Neural progenitor cell (in vitro differentiated cells): ENCODE results near the gene EXOC7. TPM values are rescaled to one million over a fixed set of nuclear protein-coding genes. Genes with fewer than 3 reads are reported as not detected.

Experiments
- DNase-seq: peaks from one replicate; pipeline ENCODE4 v3.0.0-alpha.2; 2016; ENCODE audit warnings: low spot score
- H2AFZ ChIP-seq: fragments of 200-600 bp; sonication (generic); replicated peaks from 2 replicates; pipeline ENCODE4 v1.6.1; 2016; ENCODE audit warnings: antibody characterized with exemption
- H3F3A ChIP-seq: fragments of 200-600 bp; sonication (generic); 2 replicates; pipeline ENCODE4 v1.6.1; 2016; ENCODE audit warnings: antibody characterized with exemption, low read depth
- H3K27ac ChIP-seq: fragments of 200-600 bp; sonication (generic); 2 replicates; pipeline ENCODE4 v1.5.1; 2016; ENCODE audit warnings: mild to moderate bottlenecking
- H3K27me3 ChIP-seq: fragments of 200-600 bp; sonication (generic); 2 replicates; pipeline ENCODE4 v1.6.1; 2016; ENCODE audit warnings: mild to moderate bottlenecking, moderate library complexity
- H3K36me3 ChIP-seq: fragments of 200-600 bp; sonication (generic); 2 replicates; pipeline ENCODE4 v1.5.1; 2016
- H3K4me1 ChIP-seq: fragments of 200-600 bp; sonication (generic); 2 replicates; pipeline ENCODE4 v1.6.1; 2016; ENCODE audit warnings: mixed run types
- H3K4me2 ChIP-seq: fragments of 200-600 bp; sonication (generic); 2 replicates; pipeline ENCODE4 v1.6.1; 2016
- H3K4me3 ChIP-seq: fragments of 200-600 bp; sonication (generic); 2 replicates; pipeline ENCODE4 v1.5.1; 2016
- H3K79me2 ChIP-seq: fragments of 200-600 bp; sonication (generic); 2 replicates; pipeline ENCODE4 v1.6.1; 2016; ENCODE audit warnings: low read depth
- H3K9ac ChIP-seq: fragments of 200-600 bp; sonication (generic); 2 replicates; pipeline ENCODE4 v1.6.1; 2016
- H3K9me3 ChIP-seq: fragments of 200-600 bp; sonication (generic); 2 replicates; pipeline ENCODE4 v1.5.1; 2016; ENCODE audit warnings: low read depth
- H4K20me1 ChIP-seq: fragments of 200-600 bp; sonication (generic); 2 replicates; pipeline ENCODE4 v1.6.1; 2016; ENCODE audit warnings: low read depth
- H3K27ac Mint-ChIP-seq: 3 replicates; pipeline ENCODE4 v1.8.0; 2021; ENCODE audit warnings: mixed read lengths
- H3K27me3 Mint-ChIP-seq: 2 replicates; pipeline ENCODE4 v1.8.0; 2022; ENCODE audit warnings: low read depth, mild to moderate bottlenecking, inconsistent platforms, moderate library complexity, mixed read lengths; ENCODE audit not compliant: insufficient read depth
- H3K36me3 Mint-ChIP-seq: 3 replicates; pipeline ENCODE4 v1.8.0; 2021; ENCODE audit warnings: mixed read lengths
- H3K4me1 Mint-ChIP-seq: 3 replicates; pipeline ENCODE4 v1.8.0; 2021; ENCODE audit warnings: mixed read lengths
- H3K4me3 Mint-ChIP-seq: 3 replicates; pipeline ENCODE4 v1.8.0; 2021; ENCODE audit warnings: mild to moderate bottlenecking, moderate library complexity, mixed read lengths
- H3K9me3 Mint-ChIP-seq: 3 replicates; pipeline ENCODE4 v1.8.0; 2020; ENCODE audit warnings: mixed read lengths
- CTCF ChIP-seq: fragments of 200-600 bp; sonication (generic); IDR thresholded peaks from 2 replicates; pipeline ENCODE4 v1.5.1; 2017; ENCODE audit warnings: antibody characterized with exemption, mild to moderate bottlenecking
- EZH2 ChIP-seq: fragments of 200-600 bp; sonication (generic); IDR thresholded peaks from 2 replicates; pipeline ENCODE4 v1.6.1; 2017; ENCODE audit warnings: antibody characterized with exemption, mild to moderate bottlenecking, moderate library complexity
- EZH2phosphoT487 ChIP-seq: fragments of 200-600 bp; sonication (generic); IDR thresholded peaks from 2 replicates; pipeline ENCODE4 v1.6.1; 2017; ENCODE audit warnings: antibody characterized with exemption
- total RNA-seq: library from RNA; depleted of rRNA; stranded (reverse); fragments of >200 nt; gene quantifications from 2 replicates; pipeline ENCODE4 v1.2.3, GENCODE V29; 2015; ENCODE audit warnings: low replicate concordance

Gene EXOC7
- total RNA-seq, 1 donor from 2014 or later = 64.3 TPM

GRCh38 chr17:76148015-76148326, 44.4 kb upstream of the EXOC7 start:
- H3K4me1 ChIP-seq = peaks cover 3% of the 10 kb centered on the region
- Mint-ChIP-seq H3K4me3 (no peak overlapping the region), H3K27ac (no peak overlapping the region), H3K4me1 (peaks cover 25% of the 10 kb centered on the region), H3K9me3 (no peaks in the 10 kb centered on the region), H3K36me3 (peaks cover 7% of the 10 kb centered on the region), H3K27me3 (peaks cover 7% of the 10 kb centered on the region)
- H3K9me3 ChIP-seq = no peaks in the 10 kb centered on the region
- H2AFZ ChIP-seq = no peak overlapping the region
- H4K20me1 ChIP-seq = no peaks in the 10 kb centered on the region
- H3K4me2 ChIP-seq = no peak overlapping the region
- TF ChIP-seq EZH2phosphoT487 = no peak
- no peak for TF ChIP-seq CTCF
- TF ChIP-seq EZH2 = no peak
- no peak overlapping the region for H3K4me3 ChIP-seq
- H3F3A ChIP-seq = no peaks in the 10 kb centered on the region
- H3K27ac ChIP-seq = no peak overlapping the region
- no peaks in the 10 kb centered on the region for H3K79me2 ChIP-seq
- peaks cover 10% of the 10 kb centered on the region for H3K27me3 ChIP-seq
- H3K36me3 ChIP-seq = no peaks in the 10 kb centered on the region
- H3K9ac ChIP-seq = no peak overlapping the region
- DNase-seq = no peak

GRCh38 chr17:76147211-76148014, 43.8 kb upstream of the EXOC7 start:
- Histone ChIP-seq H3K36me3 (no peaks in the 10 kb centered on the region), H3K9me3 (no peaks in the 10 kb centered on the region), H3K79me2 (no peaks in the 10 kb centered on the region), H2AFZ (no peak overlapping the region), H3K9ac (no peak overlapping the region), H3K4me2 (no peak overlapping the region), H3F3A (peaks cover 1% of the 10 kb centered on the region), H3K4me3 (no peak overlapping the region), H4K20me1 (peaks cover 2% of the 10 kb centered on the region), H3K27ac (no peak overlapping the region), H3K4me1 (peaks cover 4% of the 10 kb centered on the region), H3K27me3 (peaks cover 15% of the 10 kb centered on the region)
- TF ChIP-seq EZH2phosphoT487 (no peak), CTCF (peak; percentile 64)
- Mint-ChIP-seq H3K4me1 (peaks cover 30% of the 10 kb centered on the region), H3K36me3 (peaks cover 7% of the 10 kb centered on the region), H3K27ac (peak overlapping the region; percentile 53), H3K9me3 (no peaks in the 10 kb centered on the region), H3K27me3 (peaks cover 9% of the 10 kb centered on the region), H3K4me3 (no peak overlapping the region)
- DNase-seq = no peak

- H3K9me3 Mint-ChIP-seq = no peaks in the 10 kb centered on the region
- Histone ChIP-seq H3K27ac (no peak overlapping the region), H2AFZ (no peak overlapping the region), H3K4me2 (no peak overlapping the region), H4K20me1 (peaks cover 5% of the 10 kb centered on the region), H3K4me3 (no peak overlapping the region), H3K27me3 (peaks cover 27% of the 10 kb centered on the region), H3K79me2 (no peaks in the 10 kb centered on the region), H3K9ac (no peak overlapping the region), H3K4me1 (peaks cover 14% of the 10 kb centered on the region), H3F3A (peaks cover 12% of the 10 kb centered on the region), H3K36me3 (no peaks in the 10 kb centered on the region), H3K9me3 (no peaks in the 10 kb centered on the region)
- TF ChIP-seq EZH2phosphoT487 = no peak
- no peak for TF ChIP-seq CTCF
- TF ChIP-seq EZH2 = no peak
- peaks cover 40% of the 10 kb centered on the region for H3K4me1 Mint-ChIP-seq
- peaks cover 7% of the 10 kb centered on the region for H3K36me3 Mint-ChIP-seq
- H3K27me3 Mint-ChIP-seq = peaks cover 9% of the 10 kb centered on the region
- peak overlapping the region; percentile 11 for H3K27ac Mint-ChIP-seq
- DNase-seq = no peak
- no peak overlapping the region for H3K4me3 Mint-ChIP-seq
Measured at GRCh38 chr17:76146053-76146851, 42.7 kb upstream of the EXOC7 start.
